CD4-positive, alpha-beta T cell treated with Interleukin-12 subunit alpha and Interleukin-12 subunit beta, for 1 hour (primary cell): ENCODE results near the gene CCDC85A.

Experiments used
- DNase-seq: peaks from one replicate; pipeline ENCODE4 v3.0.0-alpha.2; 2020

The CCDC85A gene

DNA sequence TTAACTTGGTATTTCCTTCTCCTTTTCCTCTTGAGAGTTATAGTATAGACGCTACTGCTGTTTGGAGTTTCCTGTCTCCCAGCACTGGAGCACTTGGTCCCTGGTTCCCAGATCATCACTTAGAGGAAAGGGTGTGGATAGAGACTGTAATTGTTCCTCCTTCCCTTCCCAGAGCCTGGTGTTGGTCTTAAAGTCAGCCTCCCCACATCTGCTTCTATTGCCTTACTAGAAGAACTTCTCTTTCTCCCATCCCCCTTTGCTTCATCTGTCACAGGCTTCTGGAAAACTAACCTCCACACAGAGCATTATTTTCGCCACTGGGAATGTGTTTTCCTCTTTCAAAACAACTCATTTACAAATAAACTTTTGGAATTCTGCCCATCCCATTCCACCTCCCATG, 131.0 kb downstream of the CCDC85A start:
- no peak for DNase-seq

DNA sequence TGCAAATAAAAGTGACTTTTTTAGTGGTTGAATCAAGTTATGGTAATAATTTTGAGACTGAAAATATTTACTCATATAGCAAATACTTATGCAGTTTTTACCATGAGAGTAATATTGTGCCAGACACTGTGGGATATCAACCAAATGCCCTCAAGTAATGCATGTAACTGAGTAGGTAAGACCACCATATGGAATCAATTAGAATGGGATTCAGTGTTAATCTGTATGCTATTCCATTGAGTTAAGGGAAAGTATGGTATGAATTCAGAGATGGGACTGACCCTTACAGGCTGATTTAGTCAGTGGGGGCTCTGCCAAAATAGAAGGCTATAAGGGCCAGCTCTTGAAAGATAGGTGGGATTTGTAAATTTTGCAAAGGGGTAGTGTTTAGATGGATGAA, 131.6 kb downstream of the CCDC85A start:
- DNase-seq = no peak

DNA sequence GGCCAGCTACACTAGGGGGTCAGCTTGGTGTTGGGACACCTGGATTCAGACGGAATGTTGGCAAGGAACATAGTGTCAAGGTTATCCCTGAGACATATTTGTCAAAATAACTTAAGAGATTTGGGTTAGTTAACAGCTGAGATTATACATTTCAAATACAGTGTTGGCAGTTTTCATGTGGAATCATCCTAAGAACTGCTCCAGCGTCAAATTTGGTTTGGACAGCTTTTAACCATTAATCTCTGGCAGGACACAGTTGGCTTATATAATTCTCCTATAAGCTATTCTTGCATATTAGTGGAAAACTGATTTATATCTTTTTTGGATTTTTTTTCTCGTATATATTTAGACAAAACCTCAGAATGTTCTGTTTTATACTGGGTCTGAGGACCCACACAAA, 132.2 kb downstream of the CCDC85A start:
- DNase-seq = no peak

DNA sequence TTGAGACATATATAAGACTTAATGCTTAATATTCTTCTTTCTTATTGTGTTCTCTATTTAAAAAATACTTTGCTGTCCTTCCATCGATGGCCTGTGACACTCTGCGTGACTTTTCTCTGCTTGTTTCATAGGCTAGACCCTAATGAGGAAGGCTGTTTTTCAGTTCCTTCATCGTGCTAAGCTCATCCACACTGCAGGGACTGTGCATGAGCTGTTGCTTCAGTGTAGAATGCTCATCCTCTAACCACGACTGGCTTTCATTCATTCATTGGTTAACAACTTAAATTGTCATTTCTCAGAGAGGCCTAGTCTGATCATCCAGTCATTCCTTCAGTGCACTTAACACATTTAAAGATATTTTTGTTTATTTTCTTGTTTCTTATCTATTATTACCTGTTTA, 134.4 kb downstream of the CCDC85A start:
- no peak for DNase-seq

DNA sequence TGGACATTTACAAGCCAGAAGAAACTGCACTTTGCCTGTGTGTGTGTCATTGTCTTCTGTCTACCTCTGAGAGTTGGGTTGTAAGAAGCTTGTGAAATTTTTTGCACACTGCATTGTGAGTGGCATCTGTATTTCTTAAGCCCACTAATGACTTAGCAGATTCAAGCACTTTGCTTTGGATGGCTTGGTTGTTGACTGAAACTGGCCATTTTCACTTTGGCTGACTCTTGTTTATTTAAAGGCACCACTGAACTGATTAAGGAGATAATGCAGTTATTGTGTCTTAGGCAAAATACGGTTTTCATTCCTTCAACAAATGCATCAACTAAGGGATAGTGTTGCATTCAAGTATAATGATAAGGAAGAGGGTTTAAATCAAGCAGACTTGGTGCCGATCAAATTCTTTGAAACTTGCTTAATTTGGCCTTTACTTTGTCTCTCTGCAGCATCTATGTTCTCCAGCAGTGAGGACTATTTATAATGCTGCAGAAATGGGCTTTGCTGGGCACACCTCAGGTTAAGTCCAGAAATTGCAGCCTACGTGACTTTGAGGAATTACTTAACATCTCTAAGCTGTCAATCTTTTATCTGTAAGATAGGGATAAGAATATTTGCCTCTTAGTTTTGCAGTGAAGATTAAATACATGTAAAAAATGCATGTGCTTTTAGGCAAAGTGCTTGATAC, 142.0 kb downstream of the CCDC85A start:
- no peak for DNase-seq

DNA sequence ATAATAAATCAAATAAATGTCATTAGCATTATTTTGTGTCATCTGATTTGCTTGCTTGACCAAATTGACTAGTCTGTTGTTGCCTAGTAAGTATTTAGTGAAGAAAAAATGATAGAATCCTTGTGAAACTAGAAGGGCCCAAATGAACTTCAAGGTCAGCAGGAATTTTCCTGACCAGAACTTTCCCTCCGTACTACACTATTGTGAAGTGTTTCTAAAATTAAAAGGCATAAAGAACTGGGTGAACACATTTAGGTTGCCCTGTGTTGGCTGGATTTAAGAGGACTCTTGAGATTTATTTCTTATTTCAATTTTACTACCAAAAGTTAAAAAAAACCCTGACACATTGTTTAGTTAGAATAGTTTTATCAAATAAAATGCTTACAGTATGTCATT, 142.6 kb downstream of the CCDC85A start:
- no peak for DNase-seq

DNA sequence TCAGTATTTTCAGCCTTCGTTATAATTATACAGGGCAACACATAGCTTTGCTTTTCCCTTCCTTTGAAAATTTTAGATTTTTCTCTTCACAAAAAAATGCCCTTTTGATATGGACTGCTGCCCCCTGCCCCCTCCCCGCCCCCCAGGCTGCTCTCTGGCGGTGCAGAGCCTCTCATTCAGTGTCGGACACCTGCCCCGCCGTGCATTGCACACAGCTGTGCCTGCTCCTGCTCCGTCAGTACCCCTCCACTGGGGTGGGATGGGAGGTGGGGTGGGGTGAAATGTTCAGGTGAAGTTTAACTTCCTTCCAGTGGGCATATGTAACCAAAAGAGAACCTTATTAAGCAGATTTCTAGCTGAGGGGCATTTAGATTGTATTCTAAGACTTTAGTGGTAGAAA, 148.0 kb downstream of the CCDC85A start:
- no peak for DNase-seq

DNA sequence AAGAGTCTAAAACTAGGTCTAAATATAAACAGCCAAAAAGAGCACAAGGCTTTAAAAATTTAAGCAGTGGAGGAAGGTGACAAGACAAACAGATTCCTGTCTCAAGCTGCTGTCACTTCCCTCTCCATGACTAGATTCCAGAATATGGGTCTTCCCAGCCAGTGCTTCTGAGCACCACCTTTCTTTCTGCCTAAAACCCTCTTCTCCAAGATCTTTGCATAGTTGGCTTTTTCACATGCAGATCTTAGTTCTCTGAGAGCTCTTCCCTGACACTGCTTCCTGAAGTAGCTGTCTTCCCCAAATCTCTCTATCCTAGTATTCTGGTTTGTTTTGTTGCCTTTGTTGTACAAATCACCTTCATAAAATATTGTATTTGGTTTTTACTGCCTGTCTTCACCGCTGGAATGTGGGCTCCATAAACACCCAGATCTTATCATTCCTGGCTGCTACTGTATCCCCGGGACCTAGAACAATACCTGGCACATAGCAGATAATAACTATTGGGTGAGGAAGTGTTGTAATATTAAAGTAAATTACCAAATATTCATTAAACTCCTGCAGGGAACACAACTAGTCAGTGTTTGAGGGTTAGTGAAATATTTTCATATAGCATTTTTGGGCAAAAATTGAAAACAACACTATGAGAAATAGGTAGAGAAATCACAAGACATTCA, 150.2 kb downstream of the CCDC85A start:
- no peak for DNase-seq

DNA sequence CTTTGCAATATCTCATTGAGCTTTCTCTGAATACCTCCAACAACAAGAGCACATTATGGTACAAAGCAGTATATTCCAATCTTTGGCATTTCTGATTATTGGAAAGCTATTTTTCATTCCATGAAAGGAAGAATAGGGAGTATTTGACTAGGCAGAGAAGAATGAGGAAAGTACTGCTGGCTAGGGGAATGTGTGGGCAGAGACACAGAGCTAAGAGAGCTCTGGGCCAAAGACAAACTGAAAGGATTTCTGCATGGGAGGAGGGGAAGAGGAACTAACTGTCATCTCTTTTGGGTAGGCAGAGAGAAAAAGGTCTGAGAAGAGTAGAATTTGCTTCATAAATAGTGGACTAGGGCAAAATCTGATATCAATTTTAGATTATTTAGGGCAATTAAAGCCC, 150.8 kb downstream of the CCDC85A start:
- DNase-seq = no peak

DNA sequence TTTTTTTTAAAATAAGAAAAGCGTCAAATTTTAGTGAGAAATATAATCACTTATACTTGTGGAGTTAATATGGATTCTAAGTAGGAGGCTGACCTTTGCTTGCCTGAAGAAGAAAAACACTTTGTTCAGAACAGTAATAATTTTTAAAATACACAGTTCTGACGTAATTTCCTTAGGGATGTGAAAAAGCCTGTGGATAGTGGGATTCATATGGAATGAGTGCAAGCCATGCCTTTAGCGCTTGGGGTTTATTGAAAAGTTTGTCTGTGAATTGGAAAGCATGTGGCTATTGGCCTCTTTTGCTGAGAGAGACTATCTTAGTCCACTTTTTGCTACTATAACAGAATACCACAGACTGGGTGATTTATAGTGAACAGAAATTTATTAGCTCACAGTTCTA, 151.3 kb downstream of the CCDC85A start:
- DNase-seq = no peak

DNA sequence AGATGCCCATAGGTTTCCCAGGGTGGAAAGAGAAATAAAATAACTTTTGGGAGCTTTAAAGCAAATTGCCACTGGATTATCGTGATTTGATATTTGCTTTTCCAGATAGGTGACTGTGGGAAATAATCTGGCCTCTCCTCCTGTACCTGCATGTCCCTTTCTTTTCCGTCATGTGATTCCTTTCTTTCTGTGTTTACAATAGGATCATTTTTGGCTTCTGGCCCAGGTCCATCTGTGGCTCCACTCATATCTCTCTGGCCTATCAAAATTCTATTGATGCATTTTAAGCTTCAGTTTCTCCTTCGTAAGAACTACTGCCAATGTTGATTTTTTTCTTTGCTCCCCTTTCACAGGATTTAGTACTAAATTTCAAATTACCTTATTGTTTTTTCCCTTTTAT, 153.6 kb downstream of the CCDC85A start:
- no peak for DNase-seq

DNA sequence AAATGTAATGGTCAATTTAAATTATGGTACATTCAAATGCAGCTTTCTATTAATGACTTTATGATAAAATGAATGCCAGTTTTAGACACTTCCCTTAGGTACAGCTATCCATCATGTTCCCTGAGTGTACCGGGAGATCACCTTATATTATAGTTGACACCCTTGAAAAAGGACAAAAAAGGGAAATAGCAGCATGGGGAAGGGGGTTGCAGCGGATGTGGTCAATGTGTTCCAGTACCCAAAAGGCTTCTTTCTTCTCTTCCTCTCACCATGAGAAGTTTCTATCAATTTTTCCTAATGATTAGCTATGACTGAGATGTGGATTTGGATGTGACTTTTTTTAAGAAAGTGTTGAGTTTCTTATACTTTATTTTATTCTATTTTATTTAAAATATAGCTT, 154.4 kb downstream of the CCDC85A start:
- no peak for DNase-seq

DNA sequence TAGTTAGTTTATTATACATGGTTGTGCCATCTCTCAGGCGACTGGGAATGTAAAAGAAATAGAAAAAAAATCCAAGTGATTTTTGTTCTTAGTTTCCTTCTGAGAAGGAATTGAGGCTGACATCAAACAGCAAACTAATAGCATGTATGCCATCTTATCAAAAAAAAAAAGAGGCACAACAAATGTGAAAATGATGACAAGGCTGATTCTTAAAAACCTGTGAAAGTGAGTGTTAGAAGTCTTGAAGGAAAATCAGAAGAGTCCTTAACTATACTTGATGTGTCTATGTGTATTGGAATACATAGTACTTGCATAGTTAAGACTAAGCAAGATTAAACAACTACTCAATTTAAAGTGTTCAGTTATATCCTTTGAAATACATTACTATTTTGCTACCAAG, 161.0 kb downstream of the CCDC85A start:
- DNase-seq = no peak

DNA sequence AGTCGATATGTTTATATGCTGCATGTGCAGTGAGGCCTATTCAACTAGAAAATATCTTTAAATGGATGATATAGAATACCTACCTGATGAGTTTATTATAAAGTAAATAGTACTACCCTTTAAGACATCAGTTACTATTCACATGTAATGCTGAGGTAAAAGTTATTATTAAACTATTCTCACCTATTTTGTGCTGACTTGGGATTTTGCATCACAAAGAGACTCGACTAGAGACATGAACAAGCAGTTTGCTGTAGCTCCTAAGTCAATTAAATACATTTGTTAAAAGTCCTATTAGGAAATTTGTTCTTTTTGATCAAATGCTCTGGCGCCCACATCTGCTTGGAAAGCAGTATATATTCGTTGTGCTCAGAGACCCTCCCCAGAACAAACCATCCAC, 164.1 kb downstream of the CCDC85A start:
- no peak for DNase-seq

DNA sequence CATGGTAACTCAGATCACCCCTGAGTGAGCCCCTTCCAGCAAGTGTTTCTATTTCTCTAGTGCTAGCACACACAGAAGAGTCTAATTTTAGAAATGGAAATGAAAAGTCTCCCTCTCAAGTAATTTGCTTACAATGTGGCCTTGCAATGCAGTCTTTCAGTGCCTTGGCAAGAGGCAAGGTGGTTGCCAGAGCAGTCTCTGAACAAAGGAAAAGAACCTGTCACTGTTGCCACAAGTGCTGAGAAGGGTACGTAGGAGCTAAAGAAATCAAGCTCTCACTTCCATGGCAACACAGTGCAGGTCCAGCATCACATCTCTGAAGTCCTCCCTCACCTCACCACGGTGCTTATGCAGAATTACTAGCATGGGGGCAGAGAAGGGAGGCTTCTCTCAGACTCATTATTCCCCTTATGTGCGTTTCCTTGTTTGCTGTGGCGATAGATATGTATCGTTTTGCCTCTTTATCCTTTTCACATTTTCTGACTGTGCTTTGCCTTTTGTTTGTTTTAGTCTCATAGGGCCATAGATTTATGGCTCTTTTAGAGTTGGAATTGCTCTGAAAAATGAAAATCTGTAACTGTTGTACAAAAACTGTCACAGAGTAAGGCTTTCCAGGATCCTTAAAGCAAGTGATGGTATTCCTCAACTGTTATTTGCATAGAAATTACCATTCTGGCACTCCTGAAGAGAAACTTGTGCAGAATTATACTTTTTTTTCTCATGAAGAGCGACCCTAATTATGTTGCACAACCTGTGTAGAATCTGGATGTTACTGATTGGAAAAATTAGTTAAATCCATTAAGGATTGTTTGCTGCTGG, 164.8 kb downstream of the CCDC85A start:
- no peak for DNase-seq

DNA sequence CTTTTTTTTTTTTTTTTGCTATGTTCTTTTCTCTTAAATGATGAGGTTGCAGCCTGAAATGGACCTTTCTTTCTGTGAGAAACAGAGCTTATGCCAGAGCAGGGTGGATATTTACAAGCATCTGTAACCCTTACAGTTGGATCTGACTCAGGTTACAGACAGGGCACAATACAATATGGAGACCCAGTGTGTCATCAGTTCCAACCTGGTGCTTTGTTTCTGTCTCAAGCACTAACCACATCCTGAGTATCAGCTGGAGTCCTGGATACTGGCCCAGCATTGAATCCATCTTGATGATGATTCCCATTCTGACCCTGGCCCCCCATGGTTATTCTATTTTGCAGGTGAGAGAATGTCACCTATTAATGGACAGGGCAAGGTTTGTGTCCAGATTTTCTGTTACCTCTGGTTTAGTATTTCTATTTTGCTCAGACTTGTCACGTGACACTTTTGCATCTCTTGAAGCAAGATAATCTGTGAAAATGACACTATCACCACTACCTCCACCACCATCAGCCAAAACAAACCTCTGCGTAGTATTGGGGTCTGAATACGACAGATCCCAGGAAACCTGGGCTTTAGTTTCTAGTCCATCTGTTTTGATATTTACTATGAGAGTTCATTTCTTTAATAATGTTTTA, 174.0 kb downstream of the CCDC85A start:
- DNase-seq = no peak

DNA sequence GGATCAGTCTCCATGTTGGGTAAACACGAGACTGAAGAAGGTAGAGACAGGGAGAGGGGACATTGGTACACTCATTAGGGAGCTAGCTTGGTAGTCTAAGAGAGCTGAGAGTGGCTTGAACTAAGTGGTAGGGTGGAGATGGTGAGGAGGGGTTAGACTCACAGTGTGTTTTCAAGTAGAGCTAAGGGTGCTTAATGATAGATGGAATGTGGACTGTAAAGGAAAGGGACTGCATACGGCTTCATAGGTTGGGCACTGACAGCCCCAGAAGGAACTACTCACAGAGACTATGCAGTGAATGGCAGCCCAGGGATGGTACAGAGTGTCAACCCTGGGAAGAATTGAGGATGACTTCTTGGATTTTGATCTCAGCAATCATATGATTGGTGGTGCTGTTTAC, 178.1 kb downstream of the CCDC85A start:
- no peak for DNase-seq

DNA sequence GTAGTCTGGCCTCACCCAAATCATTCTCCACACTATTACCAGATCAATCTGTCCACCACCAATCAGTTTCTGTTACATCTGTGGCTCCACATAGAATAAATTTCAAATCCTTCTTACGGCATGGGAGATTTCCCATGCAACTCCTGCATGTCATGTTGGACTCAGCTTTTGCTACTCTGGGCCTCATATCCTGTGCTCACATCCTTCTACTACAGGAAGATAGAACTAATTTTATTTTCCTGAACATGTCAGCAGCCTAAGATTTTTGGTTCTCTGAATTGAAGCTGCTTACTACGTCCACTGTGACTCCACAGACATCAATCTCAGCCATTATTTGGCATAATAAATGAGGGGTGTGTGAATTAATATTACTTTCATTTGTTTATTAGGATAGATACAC, 181.1 kb downstream of the CCDC85A start:
- DNase-seq = no peak

DNA sequence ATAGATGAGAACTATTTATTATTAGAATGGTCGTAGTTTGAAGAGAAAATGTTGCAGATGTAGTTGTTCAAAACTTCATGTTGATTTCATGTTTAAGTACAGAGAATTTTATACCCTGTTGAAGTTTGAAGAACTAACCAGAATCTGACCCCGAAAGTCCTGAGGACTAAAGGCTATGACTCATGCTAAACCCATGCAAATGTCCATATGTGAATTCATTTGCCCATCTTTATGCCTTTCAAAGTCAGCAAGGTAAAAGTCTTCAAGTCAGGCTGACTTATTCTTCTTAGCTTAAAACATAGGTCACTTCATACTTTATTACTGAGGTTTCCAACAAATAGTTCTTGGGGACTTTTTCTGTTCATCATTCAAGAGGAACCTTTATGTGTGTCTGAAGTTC, 185.5 kb downstream of the CCDC85A start:
- DNase-seq = no peak

DNA sequence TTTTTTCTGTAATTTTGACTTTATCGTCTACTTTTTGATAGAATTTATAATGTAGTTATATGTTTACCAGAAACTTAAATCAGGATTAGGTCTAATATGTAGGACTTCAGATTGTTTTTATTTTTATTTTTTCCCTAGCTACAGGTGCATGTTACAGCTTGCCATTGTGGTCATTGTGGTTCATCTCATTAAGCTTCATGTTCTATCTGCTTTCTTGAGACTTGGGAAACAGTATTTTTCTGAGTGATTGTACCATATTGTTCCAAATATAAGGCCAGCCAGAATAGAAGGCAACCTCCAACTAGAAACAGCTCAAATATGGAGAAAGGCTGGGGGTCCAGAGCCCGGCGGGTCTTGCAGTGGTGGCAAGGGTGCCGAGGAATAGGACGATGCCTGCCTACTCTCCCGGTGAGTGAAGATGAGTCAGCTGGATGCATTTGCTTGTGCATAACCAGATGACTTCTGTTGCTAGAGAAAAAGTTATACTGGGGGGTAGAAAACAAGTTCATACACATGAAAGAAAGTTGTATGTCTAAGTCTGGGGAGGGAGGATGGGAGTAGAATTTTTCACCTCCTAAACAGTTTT, 188.4 kb downstream of the CCDC85A start:
- DNase-seq = no peak

DNA sequence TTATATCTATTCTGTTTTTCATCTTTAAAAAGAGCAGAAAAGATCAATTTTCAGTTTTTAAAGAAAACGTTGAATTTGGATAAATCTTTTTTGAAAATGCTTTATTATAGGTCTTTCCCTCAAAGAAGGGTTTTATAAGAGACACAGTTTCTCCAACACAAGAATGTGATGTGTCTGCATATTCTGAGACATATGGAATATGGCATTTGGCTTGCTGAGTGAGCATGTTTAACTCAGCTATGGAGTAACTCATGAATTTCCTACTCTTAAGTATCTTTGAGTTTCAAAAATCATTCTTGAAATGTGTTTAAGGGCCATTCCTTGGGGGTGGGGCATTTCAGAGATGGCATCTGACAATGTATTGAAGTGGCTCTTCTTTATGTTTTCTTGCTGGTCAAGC, 191.5 kb downstream of the CCDC85A start:
- no peak for DNase-seq

DNA sequence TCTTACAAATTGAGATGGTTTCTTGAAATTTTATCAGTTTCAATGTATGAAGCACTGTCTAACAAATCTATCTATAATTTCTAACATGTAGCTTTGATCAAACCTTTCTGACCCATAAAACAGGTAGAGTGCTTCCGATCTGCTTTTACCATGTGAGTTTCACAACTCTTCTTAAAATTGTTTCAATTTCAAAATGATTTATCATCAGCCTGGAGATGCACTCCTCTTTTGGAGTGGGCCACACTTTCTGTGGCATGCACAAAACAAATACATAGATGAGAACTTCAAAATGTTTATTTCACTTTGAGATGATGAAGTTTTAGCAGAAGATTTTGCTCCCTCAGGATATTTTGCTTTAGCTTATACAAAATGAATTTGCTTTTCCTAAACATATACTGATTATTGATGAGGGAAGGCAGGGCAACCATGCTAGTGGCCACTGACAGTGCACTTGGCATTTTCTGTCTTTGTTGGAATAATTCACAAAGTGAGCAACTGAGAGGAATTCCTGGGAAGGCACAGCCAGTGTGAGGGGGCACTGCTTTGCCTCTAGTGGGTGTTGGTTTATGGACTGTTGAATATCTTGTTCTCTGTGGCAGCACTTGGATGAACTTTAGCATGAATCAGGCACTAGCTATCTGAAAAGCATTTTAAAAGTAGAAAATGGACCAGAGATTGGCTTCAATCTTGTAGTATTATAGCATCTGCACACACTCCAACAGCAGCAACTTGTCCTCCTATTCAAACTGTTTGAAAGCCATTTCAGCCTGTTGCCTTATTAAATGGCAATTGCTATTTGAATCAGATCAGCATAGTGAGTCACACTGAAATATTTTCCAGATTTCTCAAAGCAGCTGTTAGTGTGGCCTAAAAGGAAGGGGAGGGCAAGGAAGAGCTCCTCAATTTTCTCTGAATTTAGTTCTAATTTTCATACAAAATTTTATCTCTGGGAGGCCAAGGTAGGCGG, 193.2 kb downstream of the CCDC85A start:
- DNase-seq = no peak
